HL-60 (cell line): ENCODE results near the gene RTN4R.

Source experiments
- DNase-seq, 2 experiments: peaks; one replicate each; pipeline ENCODE4 v3.0.0-alpha.2; 2010 to 2020; ENCODE audit warnings: low read depth in 1 of 2, low spot score in 1 of 2
- H3K27ac ChIP-seq: fragments of 250-450 bp; sonication (Bioruptor Pico); replicated peaks from 2 replicates; pipeline ENCODE4 v1.5.1; 2020; ENCODE audit warnings: mild to moderate bottlenecking, moderate library complexity
- H3K27me3 ChIP-seq: fragments of 250-450 bp; sonication (Bioruptor Pico); 2 replicates; pipeline ENCODE4 v1.5.1; 2021; ENCODE audit warnings: mild to moderate bottlenecking, moderate library complexity; ENCODE audit not compliant: insufficient read depth, poor library complexity, severe bottlenecking
- H3K4me3 ChIP-seq: replicated peaks from 2 replicates; pipeline ENCODE4 v1.5.1; 2011; ENCODE audit warnings: mild to moderate bottlenecking, control low read depth, low read length; ENCODE audit not compliant: insufficient read depth
- CTCF ChIP-seq: IDR thresholded peaks from one replicate; pipeline ENCODE4 v1.5.1; 2011; ENCODE audit warnings: low read length, control low read depth, inconsistent platforms; ENCODE audit not compliant: insufficient read depth
- GABPA ChIP-seq: IDR thresholded peaks from 2 replicates; pipeline ENCODE4 v1.6.1; 2012; ENCODE audit warnings: low read depth
- POLR2AphosphoS5 ChIP-seq: IDR thresholded peaks from 2 replicates; pipeline ENCODE4 v1.6.1; 2012; ENCODE audit warnings: low read depth
- REST ChIP-seq: IDR thresholded peaks from 2 replicates; pipeline ENCODE4 v1.6.1; 2012; ENCODE audit warnings: low read depth; ENCODE audit not compliant: insufficient replicate concordance
- SPI1 ChIP-seq: IDR thresholded peaks from 2 replicates; pipeline ENCODE4 v1.6.1; 2012; ENCODE audit warnings: low read depth, mild to moderate bottlenecking, borderline replicate concordance

RTN4R gene

DNA sequence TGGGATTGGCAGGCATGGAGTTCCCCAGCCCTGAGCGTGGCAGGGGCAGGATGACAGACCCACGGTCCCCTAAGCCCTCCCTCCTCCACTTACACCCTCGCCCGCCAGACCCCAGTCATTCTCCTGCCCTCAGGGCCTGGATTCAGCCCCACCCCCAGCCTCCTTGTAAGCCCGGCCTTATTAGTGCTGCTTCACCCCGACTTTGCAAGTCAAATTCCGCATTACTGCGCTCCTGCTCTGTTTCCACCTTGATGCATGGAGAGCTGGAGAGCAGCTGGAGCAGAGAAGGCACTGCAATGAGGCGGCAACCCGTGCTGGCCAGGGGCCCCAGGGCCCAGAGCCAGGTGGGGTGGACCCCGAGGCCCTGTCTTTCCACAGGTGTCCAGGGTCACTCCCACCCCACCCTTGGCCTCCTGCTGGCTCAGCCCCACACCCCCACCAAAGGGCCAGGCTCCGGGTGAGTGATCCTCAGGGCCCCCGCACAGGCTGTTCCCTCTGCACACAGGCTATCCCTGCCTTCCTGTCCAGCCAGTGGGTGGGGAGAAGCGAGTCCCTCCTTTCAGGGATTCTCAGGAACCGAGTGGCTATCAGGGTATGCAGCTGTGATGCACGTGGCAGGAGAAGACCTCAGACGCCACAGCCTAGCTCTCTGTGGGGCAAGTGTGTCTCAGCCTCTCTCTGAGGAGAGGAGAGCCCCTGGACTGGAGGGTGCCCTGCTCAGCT is 36.4 kb downstream of the RTN4R start:
- H3K4me3 ChIP-seq, result no peak overlapping the region
- H3K27me3 ChIP-seq, result no peaks in the 10 kb centered on the region
- no peak for TF ChIP-seq POLR2AphosphoS5
- no peak for TF ChIP-seq REST
- TF ChIP-seq SPI1, result no peak
- TF ChIP-seq CTCF, result no peak
- TF ChIP-seq GABPA, result no peak
- no peak for DNase-seq
- H3K27ac ChIP-seq, result no peak overlapping the region

- Histone ChIP-seq H3K27me3 (no peaks in the 10 kb centered on the region), H3K27ac (no peak overlapping the region), H3K4me3 (no peak overlapping the region)
- no peak for DNase-seq
- TF ChIP-seq REST, result no peak
- TF ChIP-seq POLR2AphosphoS5, result no peak
- no peak for TF ChIP-seq SPI1
- TF ChIP-seq GABPA, result no peak
- no peak for TF ChIP-seq CTCF
These were observed 37.2 kb downstream of the RTN4R start for GRCh38 chr22:20230777-20231420.

DNA sequence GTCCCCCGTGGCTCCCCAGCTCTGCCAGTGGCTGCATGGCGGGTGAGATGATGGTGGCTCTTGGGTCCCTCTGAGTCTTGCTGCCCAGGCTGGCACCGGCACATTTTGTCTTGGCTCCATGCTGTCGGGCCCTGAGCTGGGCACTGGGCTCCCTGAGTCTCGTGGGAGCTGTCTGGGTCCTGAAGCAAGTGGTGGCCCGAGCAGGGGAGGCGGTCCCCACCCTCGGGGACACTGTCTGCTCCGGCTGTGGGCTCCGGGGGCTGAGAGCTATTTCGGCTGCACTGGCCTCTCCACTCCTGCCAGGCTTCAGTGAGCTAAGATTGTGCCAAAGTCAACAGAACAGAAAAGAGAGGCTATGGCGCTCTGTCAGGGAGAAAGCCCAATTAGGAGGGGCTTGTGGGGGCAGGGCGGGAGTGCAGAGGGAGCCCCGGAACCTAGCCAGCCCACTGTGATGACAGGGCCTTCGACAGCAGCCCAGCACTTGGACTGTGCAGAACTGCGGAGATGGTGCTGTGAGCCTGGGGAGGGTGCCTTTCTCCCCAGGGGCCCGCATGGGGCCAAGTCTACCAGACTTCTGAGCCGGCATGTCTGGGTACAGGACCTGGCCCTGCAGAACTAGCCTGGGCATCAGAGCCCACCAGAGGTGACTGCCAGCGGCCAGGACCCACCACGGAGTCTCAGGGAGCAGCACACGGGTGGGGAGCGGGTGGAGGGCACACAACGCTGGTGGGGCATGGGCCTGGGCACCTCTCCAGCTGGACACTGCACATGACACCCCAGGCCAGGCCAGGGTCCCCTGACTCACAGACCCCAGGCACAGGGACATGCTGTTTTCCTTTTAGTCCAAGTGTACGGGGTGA is 38.0 kb downstream of the RTN4R start:
- H3K4me3 ChIP-seq, result no peak overlapping the region

More for the DNA sequence above, 38.0 kb downstream of the RTN4R start:
- Histone ChIP-seq H3K27me3 (no peaks in the 10 kb centered on the region), H3K27ac (no peak overlapping the region)
- TF ChIP-seq CTCF, result no peak
- no peak for TF ChIP-seq POLR2AphosphoS5
- TF ChIP-seq SPI1, result no peak
- no peak for TF ChIP-seq GABPA
- TF ChIP-seq REST, result no peak
- no peak for DNase-seq
